GM12878 (cell line): Measurements from ENCODE around the gene LYPLAL1. TPM values are rescaled to one million over a fixed set of nuclear protein-coding genes. Genes with fewer than 3 reads are reported as not detected.

Experiments
- ATF7 ChIP-seq: fragments of 450-650 bp; IDR thresholded peaks from 2 replicates; pipeline ENCODE4 v1.6.1; 2016; ENCODE audit warnings: low read depth, mild to moderate bottlenecking
- BCL11A ChIP-seq: IDR thresholded peaks from 2 replicates; pipeline ENCODE4 v1.6.1; 2011; ENCODE audit warnings: low read depth, low read length
- CBFB ChIP-seq: IDR thresholded peaks from 2 replicates; pipeline ENCODE4 v1.6.1; 2016; ENCODE audit warnings: antibody characterized with exemption, low read depth
- EP300 ChIP-seq, 2 experiments: fragments of 150-350 bp in 1 of 2; IDR thresholded peaks; 2 replicates each; pipeline ENCODE4 v1.6.1; 2011 to 2012; ENCODE audit warnings: low read depth in 2 of 2, low read length in 2 of 2, borderline replicate concordance in 1 of 2, improper control_type of control experiment in 1 of 2, inconsistent platforms in 1 of 2; ENCODE audit not compliant: control insufficient read depth in 1 of 2
- JUNB ChIP-seq: IDR thresholded peaks from 2 replicates; pipeline ENCODE4 v1.6.1; 2016; ENCODE audit warnings: antibody characterized with exemption, mild to moderate bottlenecking
- JUND ChIP-seq: IDR thresholded peaks from 2 replicates; pipeline ENCODE4 v1.6.1; 2012; ENCODE audit warnings: low read depth, mild to moderate bottlenecking, low read length, improper control_type of control experiment, moderate library complexity
- MTA3 ChIP-seq: IDR thresholded peaks from 2 replicates; pipeline ENCODE4 v1.6.1; 2012; ENCODE audit warnings: low read length, inconsistent platforms, borderline replicate concordance
- MYC ChIP-seq: IDR thresholded peaks from 2 replicates; pipeline ENCODE4 v1.6.1; 2011; ENCODE audit warnings: mild to moderate bottlenecking, low read length, moderate library complexity, inconsistent platforms; ENCODE audit not compliant: insufficient read depth, insufficient replicate concordance, insufficient read length, severe bottlenecking
- NBN ChIP-seq: fragments of 450-650 bp; IDR thresholded peaks from 2 replicates; pipeline ENCODE4 v1.6.1; 2016
- PAX5 ChIP-seq: IDR thresholded peaks from 2 replicates; pipeline ENCODE4 v1.6.1; 2011; ENCODE audit warnings: low read depth, low read length, borderline replicate concordance
- POLR2AphosphoS2 ChIP-seq: IDR thresholded peaks from 2 replicates; pipeline ENCODE4 v1.6.1; 2011; ENCODE audit warnings: low read depth, mild to moderate bottlenecking, low read length, improper control_type of control experiment, moderate library complexity
- RCOR1 ChIP-seq: conservative IDR thresholded peaks from 2 replicates; pipeline ENCODE4 v1.6.1; 2012; ENCODE audit warnings: low read depth, low read length, improper control_type of control experiment
- RELA ChIP-seq: fragments of 450-650 bp; IDR thresholded peaks from 2 replicates; pipeline ENCODE4 v1.8.0; 2014; ENCODE audit warnings: borderline replicate concordance; ENCODE audit not compliant: partially characterized antibody
- SMARCA5 ChIP-seq: fragments of 450-650 bp; IDR thresholded peaks from 2 replicates; pipeline ENCODE4 v1.6.1; 2017; ENCODE audit warnings: mild to moderate bottlenecking
- SMC3 ChIP-seq: IDR thresholded peaks from 2 replicates; pipeline ENCODE4 v1.6.1; 2011; ENCODE audit warnings: low read length, improper control_type of control experiment, borderline replicate concordance
- SREBF1 ChIP-seq: IDR thresholded peaks from 2 replicates; pipeline ENCODE4 v1.6.1; 2012; ENCODE audit warnings: mild to moderate bottlenecking, low read length
- STAT3 ChIP-seq: IDR thresholded peaks from 2 replicates; pipeline ENCODE4 v1.6.1; 2011; ENCODE audit warnings: low read depth, low read length, improper control_type of control experiment
- SUPT20H ChIP-seq: IDR thresholded peaks from 2 replicates; pipeline ENCODE4 v1.6.1; 2011; ENCODE audit warnings: low read depth, mild to moderate bottlenecking, low read length, moderate library complexity, borderline replicate concordance; ENCODE audit not compliant: control insufficient read depth
- TCF7 ChIP-seq: IDR thresholded peaks from 2 replicates; pipeline ENCODE4 v1.6.1; 2014; ENCODE audit warnings: antibody characterized with exemption, borderline replicate concordance
- YBX1 ChIP-seq: fragments of 450-650 bp; IDR thresholded peaks from 2 replicates; pipeline ENCODE4 v1.6.1; 2016; ENCODE audit warnings: antibody characterized with exemption
- ZNF217 ChIP-seq: fragments of 450-650 bp; IDR thresholded peaks from 2 replicates; pipeline ENCODE4 v1.6.1; 2017; ENCODE audit warnings: antibody characterized with exemption, mild to moderate bottlenecking
- ZNF24 ChIP-seq: fragments of 450-650 bp; IDR thresholded peaks from 2 replicates; pipeline ENCODE4 v1.6.1; 2017; ENCODE audit warnings: antibody characterized with exemption, mild to moderate bottlenecking
- ZNF687 ChIP-seq: fragments of 450-650 bp; IDR thresholded peaks from 2 replicates; pipeline ENCODE4 v1.6.1; 2017; ENCODE audit warnings: mild to moderate bottlenecking, moderate library complexity
- polyA plus RNA-seq, 11 experiments: library from polyadenylated mRNA; depleted of rRNA in 4 of 11; unstranded in 6 of 11; stranded (reverse) in 5 of 11; fragments of >200 nt; fragmentation: Nextera tagmentation in 4 of 11; fragmentation: Illumina TruSeq in 1 of 11; extraction: Ambion mirVana in 4 of 11; extraction: Trizol in 1 of 11; gene quantifications; 1 replicate in 1 of 11; 2 replicates in 10 of 11; pipeline versions ENCODE4 v1.2.1 to v1.2.3, GENCODE V29; 2011 to 2016; ENCODE audit warnings: inconsistent platforms in 2 of 11, missing spikeins in 2 of 11, low read depth in 1 of 11
- total RNA-seq, 4 experiments: library from RNA; depleted of rRNA in 3 of 4; stranded (reverse); fragments of >200 nt in 3 of 4; fragmentation: Illumina TruSeq in 1 of 4; extraction: Trizol in 1 of 4; gene quantifications; 2 replicates each; pipeline versions ENCODE4 v1.2.1 to v1.2.3, GENCODE V29; 2013 to 2021
- TF ChIP-seq, protein P1 (sequence below): IDR thresholded peaks from 2 replicates; pipeline ENCODE4 v1.6.1; 2012; ENCODE audit warnings: low read depth, low read length, improper control_type of control experiment
- TF ChIP-seq, protein P2 (sequence below): fragments of 450-650 bp; IDR thresholded peaks from 2 replicates; pipeline ENCODE4 v1.6.1; 2017; ENCODE audit warnings: borderline replicate concordance

LYPLAL1 gene
- total and polyA plus RNA-seq, 10 of the 15 experiments (the other 5 are each of a cell fraction or from before 2014, with no cell fraction given) = 19.4 to 112 (median 40.5) TPM

- TF ChIP-seq JUND (peak; percentile 73; the same call in 1 of the 2 replicates), MYC (no peak), MTA3 (0 out of 2 replicates have a peak, but pooled peaks have one; percentile 49), ZNF217 (peak; percentile 98), EP300 (IDR thresholded peaks at IDR 0.05; ENCODE audit: borderline replicate concordance in 1 of 2, control insufficient read depth in 1 of 2, low read depth in 2 of 2, low read length in 2 of 2) (peak; percentile 76 to 90), BCL11A (peak; percentile 86), YBX1 (no peak), PAX5 (0 out of 2 replicates have a peak, but pooled peaks have one; percentile 18), SREBF1 (no peak; the same call in 1 of the 2 replicates), ATF7 (peak; percentile 94), RELA (peak; percentile 95), STAT3 (0 out of 2 replicates have a peak, but pooled peaks have one; percentile 59), TCF7 (peak; percentile 60; the same call in 1 of the 2 replicates), RCOR1 (no peak; the same call in 1 of the 2 replicates), POLR2AphosphoS2 (no peak), SUPT20H (no peak), ZNF24 (peak; percentile 74; the same call in 1 of the 2 replicates), SMARCA5 (no peak), NBN (peak; percentile 70), JUNB (peak; percentile 97), ZNF687 (no peak), SMC3 (no peak), CBFB (peak; percentile 50; the same call in 1 of the 2 replicates)
- TF ChIP-seq, protein P1, sequence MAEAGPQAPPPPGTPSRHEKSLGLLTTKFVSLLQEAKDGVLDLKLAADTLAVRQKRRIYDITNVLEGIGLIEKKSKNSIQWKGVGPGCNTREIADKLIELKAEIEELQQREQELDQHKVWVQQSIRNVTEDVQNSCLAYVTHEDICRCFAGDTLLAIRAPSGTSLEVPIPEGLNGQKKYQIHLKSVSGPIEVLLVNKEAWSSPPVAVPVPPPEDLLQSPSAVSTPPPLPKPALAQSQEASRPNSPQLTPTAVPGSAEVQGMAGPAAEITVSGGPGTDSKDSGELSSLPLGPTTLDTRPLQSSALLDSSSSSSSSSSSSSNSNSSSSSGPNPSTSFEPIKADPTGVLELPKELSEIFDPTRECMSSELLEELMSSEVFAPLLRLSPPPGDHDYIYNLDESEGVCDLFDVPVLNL = no peak
- TF ChIP-seq, protein P2, sequence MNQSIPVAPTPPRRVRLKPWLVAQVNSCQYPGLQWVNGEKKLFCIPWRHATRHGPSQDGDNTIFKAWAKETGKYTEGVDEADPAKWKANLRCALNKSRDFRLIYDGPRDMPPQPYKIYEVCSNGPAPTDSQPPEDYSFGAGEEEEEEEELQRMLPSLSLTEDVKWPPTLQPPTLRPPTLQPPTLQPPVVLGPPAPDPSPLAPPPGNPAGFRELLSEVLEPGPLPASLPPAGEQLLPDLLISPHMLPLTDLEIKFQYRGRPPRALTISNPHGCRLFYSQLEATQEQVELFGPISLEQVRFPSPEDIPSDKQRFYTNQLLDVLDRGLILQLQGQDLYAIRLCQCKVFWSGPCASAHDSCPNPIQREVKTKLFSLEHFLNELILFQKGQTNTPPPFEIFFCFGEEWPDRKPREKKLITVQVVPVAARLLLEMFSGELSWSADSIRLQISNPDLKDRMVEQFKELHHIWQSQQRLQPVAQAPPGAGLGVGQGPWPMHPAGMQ = no peak
Measured at GRCh38 chr1:219189021-219189824, 15.5 kb downstream of the LYPLAL1 start (continued).
